ENCODE results near the gene HBS1L.

Gene HBS1L

DNA sequence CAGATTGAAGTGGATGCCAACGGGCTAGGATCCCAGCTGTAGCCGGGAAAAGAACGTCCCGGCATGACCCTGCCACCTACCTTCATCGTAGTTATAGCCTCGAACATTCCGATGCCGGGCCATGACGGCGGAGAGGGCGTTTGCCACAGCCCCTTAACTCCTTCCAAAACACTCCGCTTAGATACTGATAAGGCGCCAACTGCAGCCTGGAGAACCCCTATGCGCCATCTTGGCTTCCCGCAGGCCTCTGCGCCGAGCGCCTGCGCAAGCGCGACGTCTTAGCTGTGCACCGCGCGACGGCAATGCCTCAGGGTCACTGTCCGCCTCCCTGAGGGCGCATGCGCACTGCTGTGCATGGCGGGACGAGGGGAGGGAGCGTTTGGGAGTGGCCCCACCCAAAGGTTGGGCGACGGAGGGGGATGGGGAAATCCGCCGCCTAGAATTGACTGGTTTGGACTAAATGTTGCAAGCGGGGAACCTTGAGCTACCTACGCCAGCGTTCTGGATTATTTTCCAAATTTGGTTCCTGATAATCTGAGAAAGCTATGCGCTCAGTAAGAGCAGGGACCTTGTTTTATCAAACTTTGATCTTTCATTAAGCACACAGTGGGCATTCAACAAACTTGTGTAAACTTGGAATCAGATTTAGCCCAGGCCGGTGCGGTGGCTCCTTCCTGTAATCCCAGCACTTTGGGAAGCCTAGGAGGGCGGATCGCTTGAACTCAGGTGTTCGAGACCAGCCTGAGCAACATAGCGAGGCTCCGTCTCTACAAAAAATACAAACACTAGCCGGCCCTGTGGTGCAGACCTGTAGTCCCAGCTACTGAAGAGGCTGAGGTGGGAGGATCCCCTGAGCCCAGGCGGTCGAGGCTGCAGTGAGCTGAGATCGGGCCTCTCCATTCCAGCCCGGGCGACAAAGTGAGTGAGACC, at the start of gene HBS1L:
Gene HBS1L (minus strand): TSS at position 254 of the 930 bp plus-strand sequence. CDS start 131 bp downstream, at position 123.
- ATAC-seq (peak; percentile 99), DNase-seq (peak; percentile 97)
- Mint-ChIP-seq H3K4me1 (peaks cover 35% of the 10 kb centered on the region), H3K27ac (peak within 1 kb of the TSS; percentile 95), H3K4me3 (peak within 1 kb of the TSS; percentile 95), H3K27me3 (no peaks in the 10 kb centered on the region), H3K9me3 (no peaks in the 10 kb centered on the region), H3K36me3 (ENCODE audit: low read depth) (peaks cover 26% of the 10 kb centered on the region)

DNA sequence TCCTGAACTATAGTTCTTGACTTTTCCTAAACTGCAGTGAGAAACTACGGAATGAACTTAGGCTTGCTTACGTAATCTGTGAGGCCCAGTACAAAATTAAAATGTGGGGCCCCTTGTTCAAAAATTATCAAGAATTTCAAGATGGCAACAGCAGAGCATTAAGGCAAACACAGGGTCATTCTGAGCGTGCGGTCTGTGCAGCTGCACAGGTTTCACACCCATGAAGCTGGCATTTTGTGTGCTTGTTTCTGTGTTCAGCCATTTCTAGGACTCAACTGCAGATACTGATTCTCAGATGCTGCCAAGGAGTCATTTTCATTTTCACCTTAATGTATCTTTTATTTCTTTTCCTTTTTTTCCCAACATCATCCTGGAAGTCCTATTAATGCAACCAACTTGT, 49.6 kb upstream of the HBS1L start:
- Mint-ChIP-seq H3K27ac (no peak overlapping the region), H3K9me3 (no peaks in the 10 kb centered on the region), H3K27me3 (no peaks in the 10 kb centered on the region), H3K4me3 (no peak overlapping the region), H3K4me1 (peaks cover 47% of the 10 kb centered on the region), H3K36me3 (ENCODE audit: low read depth) (no peaks in the 10 kb centered on the region)
- no peak for ATAC-seq
- DNase-seq = no peak

- no peaks in the 10 kb centered on the region for H3K27me3 Mint-ChIP-seq
- H3K4me3 Mint-ChIP-seq = no peak overlapping the region
These were observed 47.6 kb upstream of the HBS1L start for GRCh38 chr6:135102191-135102590.

DNA sequence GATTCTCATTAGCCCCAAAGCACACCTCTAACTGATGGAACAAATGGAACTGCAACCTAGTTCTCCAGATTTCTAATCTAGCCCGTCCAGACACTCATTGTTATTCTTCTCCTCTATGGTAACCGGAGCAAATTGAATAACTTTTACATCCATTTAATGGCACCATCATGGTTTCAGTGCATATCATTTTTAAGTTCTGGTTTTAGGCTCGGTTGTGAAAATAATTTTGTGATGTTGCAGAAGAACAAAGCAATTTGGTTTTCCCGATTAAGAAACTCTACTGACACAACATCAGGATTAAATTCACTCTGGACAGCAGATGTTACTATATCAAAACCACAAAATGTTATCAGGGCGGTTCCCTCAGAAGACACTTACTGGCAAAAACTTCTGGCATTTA, 42.5 kb upstream of the HBS1L start:
- ATAC-seq (no peak), DNase-seq (no peak)
- H3K36me3 Mint-ChIP-seq (ENCODE audit: low read depth) = no peaks in the 10 kb centered on the region
- no peak overlapping the region for H3K4me3 Mint-ChIP-seq
- H3K9me3 Mint-ChIP-seq = no peaks in the 10 kb centered on the region
- H3K27ac Mint-ChIP-seq = no peak overlapping the region
- H3K27me3 Mint-ChIP-seq = no peaks in the 10 kb centered on the region
- H3K4me1 Mint-ChIP-seq = peaks cover 54% of the 10 kb centered on the region

More at GRCh38 chr6:135102191-135102590, 47.6 kb upstream of the HBS1L start:
- Mint-ChIP-seq H3K27ac (no peak overlapping the region), H3K9me3 (no peaks in the 10 kb centered on the region), H3K36me3 (ENCODE audit: low read depth) (no peaks in the 10 kb centered on the region), H3K4me1 (peaks cover 48% of the 10 kb centered on the region)
- DNase-seq (no peak), ATAC-seq (no peak)

DNA sequence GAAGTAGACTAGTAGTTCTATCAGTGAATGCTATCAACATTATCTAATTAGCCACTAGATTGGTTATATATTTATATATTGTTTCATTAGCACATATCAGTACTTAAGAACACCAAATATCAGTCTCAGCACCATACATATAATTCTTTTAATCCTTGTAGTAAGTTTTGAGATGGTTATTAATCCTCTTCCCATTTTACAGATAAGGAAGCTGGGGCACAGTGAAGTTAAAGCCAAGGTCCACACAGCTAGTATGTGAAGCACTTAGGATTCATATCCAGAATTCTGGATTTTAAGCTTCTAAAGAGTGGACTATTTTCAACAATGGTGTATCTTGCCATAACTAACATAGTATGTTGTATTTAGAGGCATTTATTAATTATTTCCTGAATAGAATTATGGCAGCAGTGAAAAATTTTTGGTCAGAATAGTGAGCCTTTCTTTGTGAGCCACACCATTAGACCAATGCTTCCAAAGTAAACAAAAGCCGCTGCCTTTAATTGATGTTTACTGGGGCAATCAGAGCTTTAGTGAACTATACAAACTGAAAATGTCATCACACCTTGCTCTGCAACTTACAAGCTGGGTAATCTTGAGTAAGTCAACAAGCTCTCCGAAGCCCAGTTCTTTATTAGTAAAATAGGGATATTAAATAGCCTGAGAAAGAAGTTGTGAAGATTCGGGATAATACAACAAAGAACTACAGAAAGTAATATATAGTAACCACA, 41.9 kb upstream of the HBS1L start:
- Mint-ChIP-seq H3K9me3 (no peaks in the 10 kb centered on the region), H3K27ac (no peak overlapping the region), H3K4me3 (no peak overlapping the region), H3K4me1 (peaks cover 54% of the 10 kb centered on the region), H3K36me3 (ENCODE audit: low read depth) (no peaks in the 10 kb centered on the region), H3K27me3 (no peaks in the 10 kb centered on the region)
- ATAC-seq = no peak
- DNase-seq = no peak

DNA sequence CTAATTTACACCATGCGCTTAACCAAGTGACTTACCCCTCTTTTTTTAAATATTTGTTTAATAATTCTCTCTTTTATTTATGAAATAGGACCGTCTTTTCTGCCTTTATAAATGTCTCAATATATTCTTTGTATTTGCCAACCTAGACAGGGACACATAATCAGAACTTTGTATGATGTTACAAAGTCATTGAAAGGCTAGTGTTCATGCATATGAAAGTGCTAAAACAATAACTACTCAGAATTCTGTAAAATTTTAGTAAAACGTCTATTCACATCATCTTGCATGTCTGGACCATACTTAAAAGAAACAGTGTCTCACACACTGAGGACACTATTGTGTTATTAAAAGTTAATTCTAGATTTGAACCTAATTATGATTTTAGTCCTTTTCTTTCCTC, 41.1 kb upstream of the HBS1L start:
- H3K4me1 Mint-ChIP-seq = peaks cover 59% of the 10 kb centered on the region
- no peak overlapping the region for H3K27ac Mint-ChIP-seq
- ATAC-seq (no peak), DNase-seq (no peak)
- no peaks in the 10 kb centered on the region for H3K27me3 Mint-ChIP-seq
- no peak overlapping the region for H3K4me3 Mint-ChIP-seq
- no peaks in the 10 kb centered on the region for H3K36me3 Mint-ChIP-seq (ENCODE audit: low read depth)
- H3K9me3 Mint-ChIP-seq = no peaks in the 10 kb centered on the region

DNA sequence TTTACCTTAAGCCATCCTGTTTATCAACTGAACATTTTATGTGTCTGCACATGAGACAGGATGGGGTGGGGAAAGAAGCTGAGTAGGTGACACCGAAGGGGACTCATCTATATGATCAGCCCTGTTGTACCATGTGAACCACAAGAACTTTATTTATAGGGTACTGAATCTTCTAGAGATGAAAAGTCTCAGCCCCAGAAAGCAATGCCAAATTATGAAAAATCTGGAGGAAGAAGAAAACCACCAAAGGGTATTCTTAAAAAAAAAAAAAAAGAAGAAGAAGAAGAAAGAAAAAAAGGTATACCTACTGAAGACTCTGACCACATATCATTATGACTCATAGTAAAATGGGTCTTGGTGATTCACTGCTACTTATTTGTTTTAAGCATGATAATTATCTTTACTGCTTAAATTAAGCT, 39.8 kb upstream of the HBS1L start:
- DNase-seq (no peak), ATAC-seq (peak; percentile 88)
- peaks cover 70% of the 10 kb centered on the region for H3K4me1 Mint-ChIP-seq
- no peaks in the 10 kb centered on the region for H3K36me3 Mint-ChIP-seq (ENCODE audit: low read depth)
- H3K27ac Mint-ChIP-seq = peak overlapping the region; percentile 87
- peak overlapping the region; percentile 13 for H3K4me3 Mint-ChIP-seq
- no peaks in the 10 kb centered on the region for H3K9me3 Mint-ChIP-seq
- H3K27me3 Mint-ChIP-seq = no peaks in the 10 kb centered on the region

GRCh38 chr6:135093578-135093977, 39.0 kb upstream of the HBS1L start:
- no peak for ATAC-seq
- H3K4me3 Mint-ChIP-seq = peak overlapping the region; percentile 21
- H3K9me3 Mint-ChIP-seq = no peaks in the 10 kb centered on the region
- DNase-seq = no peak
- H3K27ac Mint-ChIP-seq = peak overlapping the region; percentile 87
- H3K27me3 Mint-ChIP-seq = no peaks in the 10 kb centered on the region
- H3K36me3 Mint-ChIP-seq (ENCODE audit: low read depth) = no peaks in the 10 kb centered on the region
- peaks cover 74% of the 10 kb centered on the region for H3K4me1 Mint-ChIP-seq

- ATAC-seq (no peak), DNase-seq (no peak)
- H3K36me3 Mint-ChIP-seq (ENCODE audit: low read depth) = no peaks in the 10 kb centered on the region
- H3K27me3 Mint-ChIP-seq = no peaks in the 10 kb centered on the region
- H3K27ac Mint-ChIP-seq = peak overlapping the region; percentile 17
- H3K4me3 Mint-ChIP-seq = no peak overlapping the region
- H3K4me1 Mint-ChIP-seq = peaks cover 82% of the 10 kb centered on the region
- H3K9me3 Mint-ChIP-seq = peaks cover 5% of the 10 kb centered on the region
These were observed 38.1 kb upstream of the HBS1L start for GRCh38 chr6:135092724-135093123.

DNA sequence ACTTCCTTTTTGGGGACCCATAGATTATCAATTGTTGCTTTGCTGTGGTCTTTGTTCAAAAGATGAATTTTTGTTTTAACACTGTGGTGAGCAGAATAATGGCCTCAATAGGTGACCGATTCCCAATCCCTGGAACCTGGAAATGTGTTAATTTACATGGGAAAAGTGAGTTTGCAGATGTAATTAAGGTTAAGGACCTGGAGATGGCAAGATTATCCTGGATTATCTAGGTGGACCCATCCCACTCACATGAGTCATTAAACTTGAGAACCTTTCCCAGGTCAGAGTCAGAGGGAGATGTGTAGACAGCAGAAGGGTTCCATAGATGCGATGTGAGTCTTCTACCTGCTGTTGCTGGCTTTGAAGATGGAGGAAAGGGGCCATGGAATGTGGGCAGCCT, 36.2 kb upstream of the HBS1L start:
- no peaks in the 10 kb centered on the region for H3K27me3 Mint-ChIP-seq
- H3K4me3 Mint-ChIP-seq = peak overlapping the region; percentile 51
- peak overlapping the region; percentile 97 for H3K27ac Mint-ChIP-seq
- DNase-seq (no peak), ATAC-seq (no peak)
- H3K9me3 Mint-ChIP-seq = peaks cover 5% of the 10 kb centered on the region
- peaks cover 98% of the 10 kb centered on the region for H3K4me1 Mint-ChIP-seq
- H3K36me3 Mint-ChIP-seq (ENCODE audit: low read depth) = no peaks in the 10 kb centered on the region

- Mint-ChIP-seq H3K4me1 (peaks cover 99% of the 10 kb centered on the region), H3K27me3 (no peaks in the 10 kb centered on the region), H3K36me3 (ENCODE audit: low read depth) (no peaks in the 10 kb centered on the region), H3K4me3 (peak overlapping the region; percentile 51), H3K27ac (peak overlapping the region; percentile 97), H3K9me3 (peaks cover 5% of the 10 kb centered on the region)
- DNase-seq = no peak
- ATAC-seq = no peak
These were observed 35.3 kb upstream of the HBS1L start for GRCh38 chr6:135089901-135090300.

- Mint-ChIP-seq H3K4me3 (peak overlapping the region; percentile 55), H3K27me3 (no peaks in the 10 kb centered on the region), H3K36me3 (ENCODE audit: low read depth) (no peaks in the 10 kb centered on the region), H3K4me1 (peaks cover 97% of the 10 kb centered on the region), H3K9me3 (peaks cover 5% of the 10 kb centered on the region), H3K27ac (peak overlapping the region; percentile 97)
- ATAC-seq (peak; percentile 75), DNase-seq (peak; percentile 42)
These were observed 34.5 kb upstream of the HBS1L start for GRCh38 chr6:135088818-135089809.

- DNase-seq (no peak), ATAC-seq (peak; percentile 2)
- peaks cover 89% of the 10 kb centered on the region for H3K4me1 Mint-ChIP-seq
- H3K4me3 Mint-ChIP-seq = peak overlapping the region; percentile 72
- H3K27me3 Mint-ChIP-seq = no peaks in the 10 kb centered on the region
- peaks cover 6% of the 10 kb centered on the region for H3K9me3 Mint-ChIP-seq
- H3K36me3 Mint-ChIP-seq (ENCODE audit: low read depth) = no peaks in the 10 kb centered on the region
- H3K27ac Mint-ChIP-seq = peak overlapping the region; percentile 97
These were observed 33.7 kb upstream of the HBS1L start for GRCh38 chr6:135088281-135088680.

GRCh38 chr6:135087803-135088202, 33.2 kb upstream of the HBS1L start:
- Mint-ChIP-seq H3K36me3 (ENCODE audit: low read depth) (no peaks in the 10 kb centered on the region), H3K4me3 (peak overlapping the region; percentile 72), H3K27me3 (no peaks in the 10 kb centered on the region), H3K4me1 (peaks cover 84% of the 10 kb centered on the region), H3K27ac (peak overlapping the region; percentile 97), H3K9me3 (peaks cover 11% of the 10 kb centered on the region)
- peak; percentile 23 for DNase-seq
- ATAC-seq = peak; percentile 37

Measured in activated naive CD8-positive, alpha-beta T cell treated with anti-CD3 and anti-CD28 coated beads, Interleukin-2, amount 50 U/mL, for 24 hours (primary cell).